HG02798 (cell line): ENCODE results near the gene TP53BP2.
"Not testable (repeated sequence)": the region's sequence is repeated elsewhere in the genome, so short reads cannot be mapped to it uniquely, and the experiment has no call there.

Source experiments
- ATAC-seq: cut with Tn5 transposase; IDR thresholded peaks from one replicate; pipeline ENCODE4 v1.9.1; 2021; ENCODE audit warnings: mild to moderate bottlenecking; ENCODE audit not compliant: unreplicated experiment, poor library complexity

Gene TP53BP2

DNA sequence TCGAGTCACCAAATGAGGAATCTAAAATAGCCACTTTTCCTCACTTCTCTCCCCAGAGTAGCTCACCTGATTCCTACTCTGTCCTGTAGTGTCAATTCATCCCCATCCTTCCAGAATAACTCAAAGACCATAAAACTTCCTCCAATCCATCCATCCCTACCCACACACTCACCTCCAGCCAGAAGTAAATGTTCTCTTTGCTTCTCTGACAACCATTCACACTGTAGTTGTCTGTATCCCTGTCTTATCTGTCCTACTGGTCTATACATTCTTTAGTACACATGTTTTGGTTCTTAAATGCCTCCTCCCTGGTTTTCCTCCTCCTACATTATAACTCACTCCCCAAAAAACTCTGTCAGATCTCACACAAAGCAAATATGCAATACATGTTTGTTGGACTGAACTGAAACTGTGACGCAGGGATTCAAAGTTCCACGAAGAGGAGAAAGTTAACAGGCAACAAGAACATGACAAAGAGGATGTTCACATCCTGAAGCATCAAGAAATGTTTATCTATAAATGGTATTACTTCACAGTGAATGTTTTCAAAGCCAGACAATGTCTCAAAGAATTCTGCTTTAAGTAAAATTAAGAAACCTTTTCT lies 11.0 kb downstream of the TP53BP2 start:
- ATAC-seq: no peak

DNA sequence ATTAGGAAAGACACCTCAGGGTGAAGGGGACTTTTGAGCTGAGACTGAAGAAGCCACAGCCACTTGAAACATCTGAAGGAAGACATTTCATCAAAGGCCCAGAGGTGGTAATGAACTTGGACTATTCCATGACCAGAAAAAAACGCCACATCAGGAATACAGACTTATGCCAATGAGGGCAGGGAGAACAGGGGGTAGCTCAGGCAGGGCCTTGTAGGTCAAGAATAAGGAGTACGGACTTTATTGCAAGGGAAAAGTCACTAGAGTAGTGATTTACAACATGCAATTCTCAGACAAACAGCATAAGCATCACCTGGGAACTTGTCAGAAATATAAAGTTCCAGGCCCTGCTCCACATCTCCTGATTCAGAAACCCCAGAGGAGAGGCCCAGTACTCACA lies 11.8 kb downstream of the TP53BP2 start:
- ATAC-seq: no peak

DNA sequence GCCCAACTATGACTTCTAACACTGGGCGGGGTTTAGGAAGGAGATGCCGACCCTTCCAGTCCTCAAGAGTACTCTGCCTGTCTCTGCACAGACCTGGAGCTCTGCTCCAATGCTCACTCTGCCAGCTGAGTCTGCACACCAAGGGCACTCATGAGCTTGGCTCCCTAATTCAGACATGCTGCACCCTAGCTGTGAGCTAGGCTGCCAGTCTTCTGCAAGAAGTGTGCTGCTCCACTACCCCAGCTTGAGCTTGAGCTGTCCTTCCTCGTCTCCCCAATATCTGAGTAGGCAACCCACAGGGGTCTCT lies 13.2 kb downstream of the TP53BP2 start:
- ATAC-seq: peak; percentile 51

DNA sequence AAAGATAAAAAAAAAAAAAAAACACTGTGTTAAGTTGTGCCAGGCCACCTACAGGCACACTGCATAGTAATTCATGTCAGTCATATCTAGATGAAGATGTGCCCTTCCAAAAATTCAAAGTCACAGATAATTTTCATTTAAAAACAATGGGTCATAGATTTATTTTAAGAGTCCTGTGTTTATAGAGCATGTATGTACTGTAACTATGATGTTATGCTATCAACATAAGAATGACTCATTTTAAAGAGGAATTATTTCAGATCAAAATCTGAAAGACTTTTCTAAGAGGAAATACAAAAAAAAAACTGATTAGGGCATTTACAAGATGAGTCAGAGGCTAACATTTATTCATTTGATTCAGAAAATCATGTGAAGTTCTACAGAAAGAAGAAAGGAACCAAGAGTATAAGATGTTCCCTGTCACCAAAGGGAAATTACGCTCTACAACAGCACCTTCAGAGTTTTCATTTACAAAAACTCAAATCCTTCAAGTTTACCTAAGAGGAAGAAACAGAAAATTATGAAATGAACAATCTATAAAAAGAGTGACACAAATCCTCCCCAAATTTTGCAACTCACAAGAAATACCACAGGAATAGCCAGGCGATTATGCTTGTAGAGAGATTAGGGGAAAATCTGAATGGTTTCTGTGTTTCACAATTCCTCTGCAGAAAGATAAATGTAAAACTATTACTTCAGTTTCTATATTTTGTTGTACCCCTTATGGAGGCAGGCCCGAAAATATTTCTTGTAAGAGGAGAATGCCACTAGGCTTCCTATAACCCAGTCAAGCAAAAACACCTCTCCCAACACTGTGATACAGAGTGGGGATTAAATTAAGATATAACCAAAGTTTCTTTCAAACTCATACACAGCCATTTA lies 13.8 kb downstream of the TP53BP2 start:
- peak; percentile 28 for ATAC-seq

DNA sequence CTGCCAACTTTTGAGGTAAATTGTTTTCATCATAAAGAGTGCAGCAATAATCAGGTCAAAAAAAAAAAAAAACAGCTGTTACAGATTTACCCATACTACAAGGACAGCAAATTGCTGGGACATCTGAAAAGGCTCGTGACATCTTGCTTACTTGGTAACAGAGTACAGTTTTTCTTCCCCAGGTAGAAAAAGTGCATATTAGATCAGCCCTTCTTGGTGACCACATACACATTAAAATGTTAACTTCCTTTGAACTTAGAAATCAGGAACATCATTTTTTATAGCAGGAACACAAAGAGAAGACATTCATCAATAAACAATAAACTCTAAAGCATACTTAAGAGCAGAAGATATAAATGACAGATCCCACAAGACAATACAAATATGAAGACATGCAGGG lies 16.1 kb downstream of the TP53BP2 start:
- ATAC-seq: no peak

DNA sequence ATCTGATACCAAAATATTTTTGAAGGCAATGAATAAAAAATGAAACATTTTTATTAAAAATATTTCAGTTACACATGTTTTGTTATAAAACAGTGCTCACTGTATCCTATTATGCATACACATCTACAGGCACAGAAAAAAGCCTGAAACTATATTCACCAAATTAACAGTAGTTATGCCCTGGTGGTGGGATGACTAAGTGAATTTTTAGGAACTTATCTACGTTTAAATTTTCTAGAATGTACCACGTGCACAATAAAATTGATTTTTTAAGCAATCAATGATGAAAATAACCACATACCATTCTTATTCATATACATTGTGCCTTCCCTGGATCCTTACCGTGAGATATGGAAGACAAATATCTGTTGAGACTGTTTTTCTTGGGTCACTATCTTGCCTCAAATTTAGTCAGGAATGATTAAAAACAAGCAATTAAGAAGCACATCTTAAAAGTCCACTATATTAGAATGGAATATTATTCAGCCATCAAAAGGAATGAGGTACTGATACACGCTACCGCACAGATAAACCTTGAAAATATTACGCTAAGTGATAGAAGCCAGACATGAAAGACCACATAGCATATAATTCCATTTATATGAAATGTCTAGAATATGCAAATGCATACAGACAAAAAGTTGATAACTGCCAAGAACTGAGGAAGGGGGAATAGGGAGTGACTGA lies 17.4 kb downstream of the TP53BP2 start:
- ATAC-seq: no peak

DNA sequence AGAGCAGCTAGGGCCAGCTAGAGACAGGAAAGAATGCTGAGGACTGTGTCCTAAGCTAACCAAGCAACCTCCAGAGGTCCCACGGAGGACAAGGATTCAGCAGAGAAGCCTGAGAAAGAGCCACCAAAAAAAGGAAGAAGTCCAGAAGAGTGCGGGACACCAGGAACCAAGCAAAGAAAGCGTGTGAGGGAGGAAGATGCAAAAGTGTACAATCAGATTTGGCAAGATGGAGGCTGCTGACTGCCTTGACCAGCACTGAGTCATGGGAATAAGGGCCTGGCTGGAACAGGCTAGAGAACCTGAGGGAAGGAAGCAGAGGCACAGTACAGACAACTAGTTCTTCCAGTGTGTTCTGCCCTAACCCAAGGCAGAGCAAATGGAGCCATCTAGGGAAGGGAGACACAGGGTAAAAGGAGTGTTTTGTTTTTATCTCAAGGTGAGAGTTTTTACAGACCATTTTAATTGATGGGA lies 18.5 kb downstream of the TP53BP2 start:
- no peak for ATAC-seq

DNA sequence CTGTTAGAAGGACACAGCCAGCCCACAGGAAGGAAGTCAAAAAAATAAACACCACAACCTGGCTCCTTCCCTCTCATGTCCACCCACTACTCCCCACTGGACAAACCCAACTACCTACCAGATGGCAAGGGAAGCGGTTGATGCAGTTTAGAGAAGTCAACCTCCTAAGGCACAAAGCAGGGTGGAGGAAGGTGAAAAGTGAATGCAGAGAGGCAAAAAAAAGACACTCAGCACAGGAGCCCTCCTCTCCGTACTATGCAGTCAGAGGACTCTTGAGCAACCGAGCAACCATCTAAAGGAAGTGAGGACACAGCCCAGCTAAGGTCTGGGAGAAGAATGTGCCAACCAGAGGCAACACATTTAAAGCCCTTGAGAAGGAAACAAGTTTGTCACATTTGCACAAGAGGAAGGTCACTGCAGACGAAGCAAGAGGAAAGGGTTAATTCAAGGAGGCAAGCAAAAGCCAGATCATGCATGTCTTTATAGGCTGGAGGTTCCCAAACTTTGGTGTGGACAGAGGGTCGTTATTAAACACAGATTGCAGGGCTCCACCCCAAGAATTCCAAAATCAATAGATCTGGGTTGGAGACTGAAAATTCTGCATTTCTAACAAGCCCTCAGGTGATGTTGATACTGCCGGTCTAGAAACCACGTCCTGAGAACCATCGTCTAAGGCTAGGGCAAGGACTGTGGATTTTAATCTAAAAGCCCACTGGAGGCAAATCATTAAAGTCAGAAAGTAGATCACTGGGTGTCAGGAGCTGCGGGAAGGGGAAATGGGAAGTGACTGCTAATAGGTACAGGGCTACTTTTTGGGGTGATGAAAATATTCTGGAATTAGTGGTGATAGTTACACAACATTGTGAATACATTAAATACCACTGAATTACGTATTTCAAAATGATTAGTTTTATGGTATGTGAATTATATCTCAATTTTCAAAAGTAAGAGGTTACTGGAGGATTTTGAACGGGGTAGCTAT lies 19.7 kb downstream of the TP53BP2 start:
- no peak for ATAC-seq

DNA sequence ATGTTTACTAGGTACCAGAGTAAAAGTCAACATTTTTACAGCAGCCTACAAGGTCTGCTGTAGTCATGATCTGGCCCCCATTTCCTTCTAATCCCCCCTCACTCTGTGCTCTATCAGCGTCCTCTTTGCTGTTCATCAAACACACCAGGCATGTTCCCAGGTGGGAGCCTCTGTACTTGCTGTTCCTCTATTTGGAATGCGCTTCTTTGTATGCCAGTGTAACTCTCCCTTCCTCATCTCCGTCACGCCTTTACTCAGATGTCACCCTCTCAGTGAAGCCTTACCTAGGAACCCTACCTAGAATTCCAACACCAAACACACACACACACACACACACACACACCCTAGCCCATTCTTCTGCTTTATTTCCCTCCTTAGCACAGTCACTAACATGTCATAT lies 21.0 kb downstream of the TP53BP2 start:
- ATAC-seq: no peak

DNA sequence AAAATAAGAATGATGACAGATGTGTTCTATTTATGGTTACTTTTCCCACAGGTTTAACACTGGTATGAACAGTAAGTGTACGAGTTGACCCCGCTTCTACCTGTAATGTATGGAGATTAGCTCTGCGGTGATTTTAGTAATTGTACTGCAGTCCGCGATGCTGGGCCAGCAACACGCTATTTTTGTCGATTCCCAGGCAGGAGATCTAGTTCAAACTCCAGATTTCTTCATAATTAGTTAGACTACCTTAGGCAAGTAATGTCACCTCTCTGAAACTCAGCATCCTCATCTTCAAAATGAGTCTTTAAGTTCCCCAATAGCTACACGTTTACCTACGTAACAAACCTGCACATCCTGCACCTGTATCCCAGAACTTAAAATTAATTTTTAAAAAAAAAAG lies 21.5 kb downstream of the TP53BP2 start:
- ATAC-seq: no peak

DNA sequence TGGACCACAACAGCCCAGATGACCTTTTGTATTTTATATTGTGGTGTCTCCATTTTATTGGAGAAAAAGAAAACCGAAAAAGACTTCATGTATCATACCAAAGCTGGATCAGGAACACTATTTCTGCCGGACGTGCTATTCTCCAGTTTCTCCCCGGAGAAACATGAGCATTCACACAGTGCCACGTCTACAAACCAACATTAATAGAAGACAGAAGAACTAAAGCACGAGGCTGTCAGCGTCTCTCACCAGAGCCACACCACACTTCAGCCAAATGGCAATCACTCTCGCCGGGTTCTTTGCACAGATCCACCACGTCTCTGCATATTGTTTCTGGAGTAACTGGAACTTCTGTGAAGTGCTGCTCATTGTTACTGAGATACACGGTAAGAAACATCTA lies 24.8 kb downstream of the TP53BP2 start:
- no peak for ATAC-seq

DNA sequence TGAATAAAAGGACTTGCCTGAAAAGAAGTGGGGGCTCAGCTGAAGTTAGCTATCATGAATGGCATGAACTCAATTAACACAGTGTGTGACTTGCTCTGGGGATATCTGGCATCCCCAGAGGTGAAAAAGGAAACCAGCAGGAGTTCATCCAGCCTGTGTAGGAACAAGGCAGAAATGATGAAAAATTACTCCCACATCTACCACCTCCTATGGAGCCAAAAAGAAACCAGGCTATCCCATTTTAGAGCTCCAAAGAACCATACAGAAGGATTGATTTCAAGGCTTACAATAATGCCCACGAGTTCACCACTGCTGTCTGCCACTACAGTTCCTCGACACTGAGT lies 25.3 kb downstream of the TP53BP2 start:
- ATAC-seq: no peak

DNA sequence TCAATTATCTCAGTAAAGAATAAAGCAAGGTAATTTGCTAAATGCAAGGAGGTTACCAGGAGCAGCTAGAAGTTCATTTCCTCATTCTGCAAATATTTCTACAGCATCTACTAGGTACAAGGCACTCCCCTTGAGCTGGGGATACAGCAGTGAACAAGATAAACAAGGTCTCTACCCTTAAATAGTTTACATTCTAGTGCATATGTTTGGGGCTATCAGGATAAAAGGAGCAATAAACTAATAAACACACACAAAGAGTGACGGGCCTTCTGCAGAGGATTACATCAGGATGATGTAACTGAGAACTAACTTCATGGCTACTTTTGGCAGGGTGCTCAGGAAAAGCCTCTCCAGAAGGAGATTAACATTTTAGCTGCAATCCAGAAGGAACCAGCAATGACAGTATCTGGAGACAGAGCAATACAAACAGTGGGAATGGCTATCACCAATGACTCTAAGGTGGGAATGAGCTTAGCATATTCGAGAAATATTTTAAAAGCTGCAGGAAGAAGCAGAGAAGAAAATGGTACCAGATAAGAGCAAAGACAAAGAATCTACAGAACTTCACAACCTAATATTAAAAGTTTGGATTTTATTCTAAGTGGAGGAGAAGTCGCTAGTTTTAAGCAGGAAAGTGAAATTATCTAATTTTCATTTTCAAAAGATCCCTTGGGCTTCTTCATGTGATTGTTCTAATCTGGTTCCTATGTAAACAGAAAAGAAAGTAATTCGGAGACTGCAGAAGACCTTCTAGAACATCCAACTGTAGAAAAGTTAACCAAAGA lies 25.8 kb downstream of the TP53BP2 start:
- ATAC-seq: no peak

DNA sequence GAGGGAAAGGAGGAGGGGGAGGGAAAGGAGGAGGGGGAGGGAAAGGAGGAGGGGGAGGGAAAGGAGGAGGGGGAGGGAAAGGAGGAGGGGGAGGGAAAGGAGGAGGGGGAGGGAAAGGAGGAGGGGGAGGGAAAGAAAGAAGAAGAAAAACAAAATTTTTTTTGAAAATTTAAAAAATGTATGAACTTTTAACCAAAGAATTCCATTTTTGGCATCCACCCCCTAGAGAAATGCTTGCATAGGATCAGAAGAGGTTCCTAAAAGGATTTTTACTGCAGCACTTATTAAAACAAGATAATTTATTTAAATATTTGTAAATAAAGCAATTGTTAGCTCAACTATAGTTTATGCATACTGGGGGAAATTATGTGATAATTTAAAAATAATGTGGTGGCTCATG lies 28.5 kb downstream of the TP53BP2 start:
- ATAC-seq: not testable (repeated sequence)

DNA sequence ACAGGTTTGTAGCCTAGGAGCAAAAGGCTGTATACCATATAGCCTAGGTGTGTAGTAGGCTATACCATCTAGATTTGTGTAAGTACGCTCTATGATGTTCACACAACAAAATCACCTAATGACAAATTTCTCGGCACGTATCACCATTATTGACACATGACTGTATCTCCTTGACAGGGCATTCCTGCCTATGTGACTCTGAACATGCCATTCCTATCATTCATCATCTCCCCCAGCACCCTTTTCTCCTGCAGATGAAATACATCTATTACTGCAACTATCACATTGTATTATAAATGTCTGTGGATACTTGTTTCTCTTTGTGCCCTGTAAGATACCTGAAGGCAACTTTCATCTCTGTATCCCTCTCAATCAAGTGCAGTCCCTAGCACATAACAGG lies 29.9 kb downstream of the TP53BP2 start:
- ATAC-seq: no peak

DNA sequence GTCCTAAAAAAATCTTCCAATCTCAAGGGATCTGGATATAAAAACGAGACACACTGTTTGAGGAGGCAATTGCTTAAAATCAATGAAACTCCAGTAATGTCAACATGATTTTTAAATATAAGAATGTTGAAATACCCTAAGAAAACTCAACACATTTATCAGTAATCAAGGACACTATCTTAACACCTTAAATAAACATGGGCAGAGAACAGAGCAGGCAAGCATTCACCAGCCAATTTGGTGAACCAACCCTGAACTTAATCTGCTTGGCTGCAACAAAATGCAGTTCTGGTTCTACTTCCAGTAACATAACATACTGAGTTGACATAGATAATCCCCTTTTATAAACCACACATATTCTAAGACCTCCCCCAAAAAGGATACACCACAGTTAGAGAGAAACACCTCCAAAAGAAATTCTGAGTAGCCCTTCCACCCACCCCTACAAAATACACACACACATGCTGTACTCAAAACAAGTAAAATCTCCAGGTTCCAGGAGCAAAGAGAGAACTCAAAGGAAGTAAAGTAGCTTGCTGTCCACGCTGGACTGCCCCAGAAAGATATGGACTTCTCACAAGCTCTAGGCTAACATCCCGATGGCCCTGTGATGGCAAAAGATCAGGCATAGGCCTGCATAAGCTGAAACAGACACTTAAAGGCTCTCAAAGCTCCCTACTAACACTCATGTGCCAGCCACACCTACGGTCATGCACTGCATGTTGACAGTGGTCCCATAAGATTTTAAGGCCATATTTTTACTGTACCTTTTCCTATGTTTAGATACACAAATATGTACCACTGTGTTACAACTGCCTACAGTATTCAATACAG lies 30.5 kb downstream of the TP53BP2 start:
- no peak for ATAC-seq

DNA sequence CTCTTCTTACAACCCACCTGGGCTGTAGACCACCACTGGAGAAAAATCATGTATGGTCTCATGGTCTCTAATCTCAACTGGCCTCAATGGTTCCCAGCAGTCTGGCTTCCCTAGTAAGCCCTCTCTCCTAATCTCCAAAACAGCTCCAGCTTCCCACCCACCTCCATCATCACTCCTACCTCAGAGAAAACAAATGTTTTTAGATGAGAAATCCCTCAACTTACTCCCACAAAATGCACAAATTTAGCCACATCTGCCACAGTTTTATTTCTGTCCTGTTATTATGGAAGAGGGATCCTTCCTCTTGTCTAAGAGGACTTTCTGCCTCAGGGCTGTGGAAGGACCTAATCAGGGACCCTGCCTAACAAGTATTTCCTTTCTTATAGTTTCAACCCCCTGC lies 32.1 kb downstream of the TP53BP2 start:
- ATAC-seq: no peak

DNA sequence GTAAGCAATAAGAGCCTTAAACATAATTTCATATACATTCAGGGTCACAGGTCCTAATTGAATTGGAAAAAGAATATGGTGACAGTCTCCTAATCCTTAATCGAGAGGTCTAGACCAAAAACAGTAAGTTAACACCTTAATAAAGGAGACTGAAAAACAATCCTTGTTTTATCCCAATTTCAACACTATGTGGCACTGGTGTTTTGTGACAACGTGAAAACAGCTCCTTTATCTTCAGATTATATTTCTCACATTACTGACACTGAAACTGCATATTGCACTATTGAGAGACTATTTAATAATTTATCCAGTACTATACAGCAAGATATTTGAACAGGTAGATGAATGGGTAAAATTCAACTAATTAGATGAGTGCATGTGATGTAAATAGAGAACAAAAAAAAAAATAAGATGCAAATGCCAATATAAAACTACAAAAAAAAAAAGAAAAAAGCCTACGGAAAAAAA lies 34.1 kb downstream of the TP53BP2 start:
- ATAC-seq: no peak

DNA sequence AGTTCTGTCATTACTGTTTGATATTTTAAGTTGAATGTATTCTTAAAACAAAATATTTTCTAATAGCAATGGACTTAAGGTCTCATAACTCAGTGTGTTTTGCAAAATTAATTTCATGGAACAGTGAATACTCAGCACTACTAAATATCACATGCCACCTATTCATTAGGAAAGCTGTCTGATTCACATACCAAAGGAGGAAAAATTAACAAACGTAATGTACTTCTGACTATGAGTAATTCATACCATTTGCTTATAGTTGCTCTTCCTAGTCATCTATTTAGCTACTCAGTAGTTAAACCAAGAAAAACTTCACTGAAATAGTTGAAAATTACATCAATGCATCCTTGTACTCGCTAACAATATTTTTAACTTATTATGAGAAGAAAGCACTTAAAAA lies 35.2 kb downstream of the TP53BP2 start:
- no peak for ATAC-seq
